ENCODE data around the gene TRAK2. TPM values are rescaled to one million over a fixed set of nuclear protein-coding genes. Genes with fewer than 3 reads are reported as not detected.
A peak's percentile ranks its signal among the peaks of the same experiment; 100 is the strongest.
"Not testable (repeated sequence)": the region's sequence is repeated elsewhere in the genome, so short reads cannot be mapped to it uniquely, and the experiment has no call there.

The TRAK2 gene, protein sequence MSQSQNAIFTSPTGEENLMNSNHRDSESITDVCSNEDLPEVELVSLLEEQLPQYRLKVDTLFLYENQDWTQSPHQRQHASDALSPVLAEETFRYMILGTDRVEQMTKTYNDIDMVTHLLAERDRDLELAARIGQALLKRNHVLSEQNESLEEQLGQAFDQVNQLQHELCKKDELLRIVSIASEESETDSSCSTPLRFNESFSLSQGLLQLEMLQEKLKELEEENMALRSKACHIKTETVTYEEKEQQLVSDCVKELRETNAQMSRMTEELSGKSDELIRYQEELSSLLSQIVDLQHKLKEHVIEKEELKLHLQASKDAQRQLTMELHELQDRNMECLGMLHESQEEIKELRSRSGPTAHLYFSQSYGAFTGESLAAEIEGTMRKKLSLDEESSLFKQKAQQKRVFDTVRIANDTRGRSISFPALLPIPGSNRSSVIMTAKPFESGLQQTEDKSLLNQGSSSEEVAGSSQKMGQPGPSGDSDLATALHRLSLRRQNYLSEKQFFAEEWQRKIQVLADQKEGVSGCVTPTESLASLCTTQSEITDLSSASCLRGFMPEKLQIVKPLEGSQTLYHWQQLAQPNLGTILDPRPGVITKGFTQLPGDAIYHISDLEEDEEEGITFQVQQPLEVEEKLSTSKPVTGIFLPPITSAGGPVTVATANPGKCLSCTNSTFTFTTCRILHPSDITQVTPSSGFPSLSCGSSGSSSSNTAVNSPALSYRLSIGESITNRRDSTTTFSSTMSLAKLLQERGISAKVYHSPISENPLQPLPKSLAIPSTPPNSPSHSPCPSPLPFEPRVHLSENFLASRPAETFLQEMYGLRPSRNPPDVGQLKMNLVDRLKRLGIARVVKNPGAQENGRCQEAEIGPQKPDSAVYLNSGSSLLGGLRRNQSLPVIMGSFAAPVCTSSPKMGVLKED
- polyA plus RNA-seq (2012; ENCODE audit: insufficient read depth, insufficient read length, low read depth) = 16.0 TPM

DNA sequence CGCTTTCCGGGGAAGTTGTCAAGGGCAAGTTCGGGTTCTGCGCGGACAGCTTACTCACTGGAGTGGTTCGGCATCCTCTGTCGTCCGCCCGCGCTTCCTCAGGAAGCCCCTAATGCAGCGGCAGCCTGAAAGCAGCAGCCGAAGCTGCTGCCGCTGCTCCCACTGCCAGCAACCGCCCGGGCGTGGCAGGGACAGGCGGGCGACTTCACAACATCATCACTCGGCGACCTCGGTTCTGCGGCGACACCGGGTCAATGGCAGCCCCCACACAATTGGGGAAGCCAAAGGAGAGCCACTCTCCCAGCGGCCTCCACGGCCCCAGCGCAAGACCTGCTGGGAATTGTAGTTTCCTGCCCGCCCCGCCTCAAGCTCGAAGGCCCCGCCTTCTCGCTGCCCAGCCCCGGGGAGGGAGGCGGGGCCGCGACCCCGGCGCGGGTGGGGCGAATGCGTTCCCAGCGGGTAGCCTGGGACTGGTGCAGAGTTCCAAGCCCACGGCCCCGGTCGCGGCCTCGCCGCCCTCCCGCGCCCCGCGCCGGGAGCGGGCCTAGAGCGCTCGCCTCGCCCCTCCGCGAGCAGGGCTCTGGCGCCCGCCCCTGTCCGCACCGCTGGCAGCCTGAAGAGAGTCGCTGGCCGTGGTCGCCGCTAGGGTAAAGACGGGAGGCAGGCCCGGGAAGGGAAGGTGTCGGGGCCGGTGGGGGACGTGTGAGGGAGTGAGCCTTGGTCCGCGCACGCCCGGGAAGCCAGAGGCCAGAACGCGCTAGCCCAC is at the start of gene TRAK2, which contains the start of gene STRADB:
TSS of gene TRAK2 (minus strand) at position 167 of the 766 bp plus-strand sequence. CDS start 30,951 bp downstream, outside the sequence.
TSS of gene STRADB (plus strand) at position 449 of the 766 bp plus-strand sequence. CDS start 3,101 bp downstream, outside the sequence.
- Histone ChIP-seq H3K9me3 (no peaks in the 10 kb centered on the region), H3K27me3 (no peaks in the 10 kb centered on the region), H3K36me3 (peaks cover 4% of the 10 kb centered on the region; the same call in 1 of the 2 replicates), H3K4me3 (ENCODE audit: low read depth, low read length) (peak within 1 kb of the TSS; percentile 98), H3K4me1 (peaks cover 5% of the 10 kb centered on the region)
- TF ChIP-seq, protein P1, sequence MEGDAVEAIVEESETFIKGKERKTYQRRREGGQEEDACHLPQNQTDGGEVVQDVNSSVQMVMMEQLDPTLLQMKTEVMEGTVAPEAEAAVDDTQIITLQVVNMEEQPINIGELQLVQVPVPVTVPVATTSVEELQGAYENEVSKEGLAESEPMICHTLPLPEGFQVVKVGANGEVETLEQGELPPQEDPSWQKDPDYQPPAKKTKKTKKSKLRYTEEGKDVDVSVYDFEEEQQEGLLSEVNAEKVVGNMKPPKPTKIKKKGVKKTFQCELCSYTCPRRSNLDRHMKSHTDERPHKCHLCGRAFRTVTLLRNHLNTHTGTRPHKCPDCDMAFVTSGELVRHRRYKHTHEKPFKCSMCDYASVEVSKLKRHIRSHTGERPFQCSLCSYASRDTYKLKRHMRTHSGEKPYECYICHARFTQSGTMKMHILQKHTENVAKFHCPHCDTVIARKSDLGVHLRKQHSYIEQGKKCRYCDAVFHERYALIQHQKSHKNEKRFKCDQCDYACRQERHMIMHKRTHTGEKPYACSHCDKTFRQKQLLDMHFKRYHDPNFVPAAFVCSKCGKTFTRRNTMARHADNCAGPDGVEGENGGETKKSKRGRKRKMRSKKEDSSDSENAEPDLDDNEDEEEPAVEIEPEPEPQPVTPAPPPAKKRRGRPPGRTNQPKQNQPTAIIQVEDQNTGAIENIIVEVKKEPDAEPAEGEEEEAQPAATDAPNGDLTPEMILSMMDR (IDR thresholded peaks at IDR 0.05; ENCODE audit: low read depth, low read length) = 0 out of 2 replicates have a peak, but pooled peaks have one; percentile 8
- peak; percentile 98 for DNase-seq

DNA sequence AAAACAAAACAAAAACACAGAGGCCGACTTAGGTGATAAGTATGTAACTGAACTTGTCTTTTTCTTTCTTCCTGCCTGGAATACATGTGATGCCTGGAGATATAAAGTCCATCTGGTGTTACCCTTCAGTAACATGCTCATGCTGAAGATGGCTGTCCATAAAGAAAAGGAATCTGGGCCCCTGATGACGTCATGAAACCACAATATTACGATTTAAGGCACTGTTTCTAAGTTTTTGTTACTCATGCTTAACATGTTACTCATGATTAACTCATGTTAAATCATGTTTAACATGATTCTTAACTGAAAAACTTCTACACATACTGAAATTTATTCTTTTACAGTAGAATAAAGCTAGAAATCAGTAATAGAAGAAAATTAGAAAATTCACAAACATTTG is 49.3 kb upstream of the TRAK2 start:
- H3K36me3 ChIP-seq = no peaks in the 10 kb centered on the region
- no peak for DNase-seq
- TF ChIP-seq, protein P1 (IDR thresholded peaks at IDR 0.05; ENCODE audit: low read depth, low read length) = no peak
- no peaks in the 10 kb centered on the region for H3K27me3 ChIP-seq
- no peak overlapping the region for H3K4me3 ChIP-seq (ENCODE audit: low read depth, low read length)
- no peaks in the 10 kb centered on the region for H3K4me1 ChIP-seq
- H3K9me3 ChIP-seq = no peaks in the 10 kb centered on the region

DNA sequence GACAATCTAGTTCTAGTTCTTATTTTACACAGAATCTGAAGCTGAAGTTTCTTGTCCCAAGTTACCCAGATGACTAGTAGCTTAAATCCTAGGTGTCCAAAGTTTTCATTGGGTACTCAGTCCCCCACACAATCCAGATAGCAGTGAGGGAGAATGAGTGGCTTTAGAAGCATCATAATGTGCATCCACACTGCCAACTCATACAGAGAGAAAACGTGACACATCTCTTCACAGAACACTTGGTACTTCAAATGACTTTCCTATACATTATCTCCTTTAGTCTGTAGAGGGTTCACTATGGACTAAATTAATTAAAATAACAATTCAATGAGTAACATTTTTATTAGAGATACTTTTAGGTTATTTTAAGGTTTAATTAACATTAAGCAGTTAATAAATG is 45.5 kb upstream of the TRAK2 start:
- no peaks in the 10 kb centered on the region for H3K4me1 ChIP-seq
- no peaks in the 10 kb centered on the region for H3K9me3 ChIP-seq
- TF ChIP-seq, protein P1 (IDR thresholded peaks at IDR 0.05; ENCODE audit: low read depth, low read length) = no peak
- no peak for DNase-seq
- no peaks in the 10 kb centered on the region for H3K27me3 ChIP-seq
- no peak overlapping the region for H3K4me3 ChIP-seq (ENCODE audit: low read depth, low read length)
- no peaks in the 10 kb centered on the region for H3K36me3 ChIP-seq

DNA sequence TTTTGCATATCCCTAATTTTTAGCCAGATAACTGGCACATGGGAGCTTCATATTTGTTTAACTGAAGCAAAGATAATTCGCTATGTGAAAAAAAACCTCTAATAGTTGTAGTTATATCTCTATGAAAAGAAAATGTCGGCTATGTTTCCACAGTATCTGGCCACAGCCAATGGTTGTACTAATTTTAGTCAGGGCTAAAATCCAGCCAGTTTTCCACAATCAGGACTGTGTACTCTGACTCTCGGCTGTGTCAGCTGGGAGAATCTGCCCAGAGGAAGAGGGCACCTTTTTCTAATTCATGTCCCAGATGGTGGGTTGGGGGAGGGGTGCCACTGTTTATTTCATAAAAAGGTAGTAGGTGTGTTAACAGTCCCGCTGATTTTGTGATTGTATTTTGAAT is 39.0 kb upstream of the TRAK2 start:
- no peak overlapping the region for H3K4me3 ChIP-seq (ENCODE audit: low read depth, low read length)
- no peaks in the 10 kb centered on the region for H3K9me3 ChIP-seq
- TF ChIP-seq, protein P1 (IDR thresholded peaks at IDR 0.05; ENCODE audit: low read depth, low read length) = no peak
- no peaks in the 10 kb centered on the region for H3K4me1 ChIP-seq
- no peaks in the 10 kb centered on the region for H3K27me3 ChIP-seq
- no peak for DNase-seq
- H3K36me3 ChIP-seq = no peaks in the 10 kb centered on the region

DNA sequence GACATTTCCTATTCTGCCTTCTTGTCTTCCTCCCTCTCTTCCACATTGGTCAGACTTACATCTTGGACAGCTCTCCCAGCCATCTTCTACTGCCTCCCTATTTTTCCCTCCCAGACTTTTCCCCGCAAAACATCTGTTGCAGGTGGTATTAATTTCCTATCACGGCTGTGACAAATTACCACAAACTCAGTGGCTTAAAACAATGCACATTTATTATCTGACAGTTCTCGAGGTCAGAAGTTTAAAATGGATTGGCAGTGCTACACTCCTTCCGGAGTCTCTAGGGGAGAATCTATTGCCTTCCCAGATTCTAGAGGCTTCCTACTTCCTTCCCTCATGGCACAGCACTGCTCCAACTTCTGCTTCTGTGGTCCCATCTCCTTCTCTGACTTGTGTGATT is 33.5 kb upstream of the TRAK2 start:
- TF ChIP-seq, protein P1 (IDR thresholded peaks at IDR 0.05; ENCODE audit: low read depth, low read length) = no peak
- H3K27me3 ChIP-seq = no peaks in the 10 kb centered on the region
- no peaks in the 10 kb centered on the region for H3K9me3 ChIP-seq
- H3K4me1 ChIP-seq = no peaks in the 10 kb centered on the region
- no peaks in the 10 kb centered on the region for H3K36me3 ChIP-seq
- no peak for DNase-seq
- no peak overlapping the region for H3K4me3 ChIP-seq (ENCODE audit: low read depth, low read length)

DNA sequence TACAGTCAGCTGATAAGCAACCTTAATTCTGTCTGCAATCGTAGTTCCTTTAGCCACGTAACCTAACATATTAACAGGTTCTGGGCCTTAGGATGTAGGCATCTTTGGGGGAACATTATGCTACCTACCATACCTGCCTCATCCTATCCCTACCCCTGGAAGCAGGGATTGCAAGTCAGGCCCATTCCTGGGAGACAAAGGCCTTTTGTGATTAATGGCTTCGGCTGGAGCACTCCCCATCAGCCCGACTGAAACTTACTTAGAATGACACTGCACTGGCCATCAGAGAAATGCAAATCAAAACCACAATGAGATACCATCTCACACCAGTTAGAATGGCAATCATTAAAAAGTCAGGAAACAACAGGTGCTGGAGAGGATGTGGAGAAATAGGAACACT is 32.5 kb upstream of the TRAK2 start:
- not testable (repeated sequence) for H3K4me1 ChIP-seq; H3K36me3 ChIP-seq; DNase-seq; H3K9me3 ChIP-seq; H3K4me3 ChIP-seq (ENCODE audit: low read depth, low read length); H3K27me3 ChIP-seq

Measured in BE2C (cell line).